Fibroblast of the conjunctiva (primary cell): Measurements from ENCODE around the gene SLC35D1.
"Not testable (repeated sequence)": the region's sequence is repeated elsewhere in the genome, so short reads cannot be mapped to it uniquely, and the experiment has no call there.

ENCODE experiments used
- DNase-seq: peaks from one replicate; pipeline ENCODE4 v3.0.0-alpha.2; 2010; ENCODE audit warnings: low read depth

SLC35D1 gene

DNA sequence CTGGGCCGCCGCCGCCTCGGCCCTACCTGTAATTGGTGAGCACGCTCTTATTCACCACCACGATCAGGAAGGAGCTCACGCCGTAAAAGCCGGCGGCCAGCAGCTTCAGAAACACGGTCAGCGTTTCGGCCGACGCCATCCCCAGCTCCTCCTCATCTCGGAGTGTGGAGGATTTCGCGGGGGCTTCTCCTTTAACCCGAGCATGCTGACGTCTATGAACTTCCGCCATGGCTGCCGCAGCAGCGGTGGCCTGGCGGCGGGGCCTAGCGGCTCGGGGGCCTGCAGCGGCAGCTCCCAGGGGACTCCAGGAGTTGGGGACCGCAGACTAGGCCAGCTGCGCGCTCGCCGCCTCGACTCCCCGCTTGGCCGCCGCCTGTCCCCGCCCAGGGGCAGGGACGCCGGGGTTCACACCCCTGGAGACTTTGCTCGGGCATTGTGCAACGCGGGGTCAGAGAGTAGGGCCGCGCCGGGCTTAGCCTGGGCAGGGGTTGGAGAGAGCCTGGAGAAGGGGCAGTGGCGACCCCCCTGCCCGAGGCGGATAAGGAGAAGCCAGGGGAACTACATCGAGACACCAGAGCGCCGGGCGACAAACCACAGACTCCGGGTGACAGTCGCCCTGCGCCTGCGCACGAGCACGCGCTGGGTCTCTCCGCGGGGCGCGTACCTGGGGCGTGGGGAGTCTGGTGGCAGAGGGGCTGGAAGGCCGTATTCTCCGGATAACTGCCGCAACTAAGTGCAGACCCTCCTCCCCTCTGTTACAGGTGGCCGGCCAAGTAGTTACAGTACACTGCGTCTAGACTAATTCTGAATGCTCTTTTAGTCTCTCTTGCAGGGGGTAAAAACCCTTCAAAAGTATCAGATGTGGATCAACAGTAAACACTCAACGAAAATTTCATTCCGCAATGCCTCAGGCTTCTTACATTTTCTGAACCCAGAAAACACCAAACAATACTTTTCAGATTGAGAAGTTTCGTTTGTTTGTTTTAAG, at the start of gene SLC35D1:
SLC35D1 (minus strand) TSS at position 364 of the 988 bp plus-strand sequence; CDS start at position 229, 135 bp downstream.
- no peak for DNase-seq

GRCh38 chr1:67103548-67103947, 49.6 kb upstream of the SLC35D1 start:
- no peak for DNase-seq

GRCh38 chr1:67100833-67101232, 46.9 kb upstream of the SLC35D1 start:
- no peak for DNase-seq

DNA sequence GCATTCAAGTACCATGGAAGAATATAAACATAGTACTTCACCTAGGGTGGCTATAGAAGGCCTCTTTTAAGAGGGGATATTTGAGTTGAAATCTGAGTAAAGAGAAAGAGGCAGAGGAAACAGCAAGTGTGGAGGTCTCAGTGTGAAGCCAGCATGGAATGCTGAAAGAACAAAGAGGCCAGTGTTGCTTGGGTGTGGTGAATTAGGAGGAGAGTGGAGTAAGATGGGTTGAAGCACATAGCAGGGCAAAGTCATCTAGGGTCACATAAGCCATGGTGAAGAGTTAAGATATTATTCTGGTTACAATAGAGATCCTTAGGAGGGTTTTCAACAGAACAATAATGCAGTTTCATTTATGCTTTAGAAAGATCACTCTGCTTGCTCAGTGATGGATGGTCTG, 43.4 kb upstream of the SLC35D1 start:
- DNase-seq, result no peak

DNA sequence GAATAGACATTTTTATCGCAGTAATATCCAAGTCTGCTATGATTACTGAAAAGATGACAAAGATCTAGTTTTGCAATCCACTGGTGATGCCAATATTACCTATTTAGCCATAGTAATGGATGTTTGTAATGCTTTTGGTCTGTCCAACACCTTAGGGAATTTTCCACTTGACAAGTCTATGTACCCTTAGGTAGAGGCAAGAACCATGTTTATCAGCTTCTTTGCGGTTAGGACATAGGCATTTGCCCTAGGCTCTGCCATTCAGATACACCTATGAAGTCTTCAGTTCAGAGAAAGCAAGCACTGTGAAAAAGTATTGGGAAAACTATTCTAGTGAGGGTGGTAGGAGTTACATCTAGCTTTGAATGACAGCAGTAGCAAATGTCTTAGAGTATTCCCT, 40.2 kb upstream of the SLC35D1 start:
- no peak for DNase-seq

GRCh38 chr1:67089685-67090208, 35.8 kb upstream of the SLC35D1 start:
- DNase-seq, result no peak

- DNase-seq, result no peak
These were observed 34.5 kb upstream of the SLC35D1 start for GRCh38 chr1:67088440-67088839.

DNA sequence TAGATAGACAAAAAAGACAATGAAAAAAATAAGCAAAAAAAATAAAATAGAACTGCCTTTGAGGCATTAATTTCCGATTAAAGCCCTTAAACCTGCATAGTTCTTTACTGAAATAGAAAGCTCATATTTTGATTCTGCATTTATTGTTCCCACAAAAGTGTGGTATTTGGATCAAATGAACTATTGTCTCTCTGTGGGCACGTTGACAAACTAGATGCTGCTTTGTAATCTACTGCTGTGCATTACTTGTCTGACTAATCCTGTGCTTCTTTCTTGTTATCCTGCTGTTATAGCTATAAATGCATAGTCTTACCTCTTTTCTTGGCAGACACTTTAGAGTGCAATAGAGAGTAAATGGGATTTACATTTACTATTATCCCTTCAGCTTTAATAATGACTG, 31.4 kb upstream of the SLC35D1 start:
- no peak for DNase-seq

DNA sequence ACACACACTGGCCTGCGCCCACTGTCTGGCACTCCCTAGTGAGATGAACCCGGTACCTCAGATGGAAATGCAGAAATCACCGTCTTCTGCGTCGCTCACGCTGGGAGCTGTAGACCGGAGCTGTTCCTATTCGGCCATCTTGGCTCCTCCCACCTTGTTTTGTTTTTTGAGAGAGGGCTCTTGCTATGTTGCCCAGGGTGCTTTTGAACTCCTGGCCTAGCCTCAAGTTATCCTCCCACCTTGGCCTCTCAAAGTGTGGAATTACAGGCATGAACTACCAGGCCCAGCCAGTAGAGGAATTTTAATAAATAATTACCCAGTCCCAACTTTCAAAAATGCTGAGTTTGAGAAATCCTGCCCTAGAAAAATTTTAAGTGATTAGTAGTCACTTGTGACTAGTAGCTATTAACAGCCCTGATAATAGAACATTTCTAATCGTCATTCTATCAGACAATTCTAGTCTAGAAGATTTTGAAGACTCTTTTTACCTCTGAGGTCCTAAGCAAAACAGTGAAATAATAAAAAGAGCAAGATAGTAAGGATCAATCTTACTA, 30.9 kb upstream of the SLC35D1 start:
- DNase-seq, result no peak

- no peak for DNase-seq
These were observed 24.3 kb upstream of the SLC35D1 start for GRCh38 chr1:67078291-67078690.

- DNase-seq, result no peak
These were observed 23.6 kb upstream of the SLC35D1 start for GRCh38 chr1:67077593-67077992.

DNA sequence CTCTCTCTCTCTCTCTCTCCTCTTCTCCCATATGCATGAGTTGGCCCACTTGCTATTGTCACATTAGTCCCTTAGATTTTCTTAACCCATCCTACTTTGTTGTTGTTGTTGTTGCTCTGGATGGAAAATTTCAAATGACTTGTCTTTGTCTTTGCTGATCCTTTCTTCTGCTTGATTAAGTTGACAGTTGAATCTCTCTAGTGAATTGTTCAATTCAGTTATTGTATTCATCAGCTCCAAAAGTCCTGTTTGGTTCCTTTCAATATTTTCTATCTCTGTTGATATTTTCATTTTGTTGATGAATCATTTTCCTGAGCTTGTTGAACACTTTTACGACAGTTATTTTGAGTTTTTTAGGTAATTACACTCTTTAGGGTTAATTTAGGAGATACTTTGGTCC, 18.8 kb upstream of the SLC35D1 start:
- no peak for DNase-seq

DNA sequence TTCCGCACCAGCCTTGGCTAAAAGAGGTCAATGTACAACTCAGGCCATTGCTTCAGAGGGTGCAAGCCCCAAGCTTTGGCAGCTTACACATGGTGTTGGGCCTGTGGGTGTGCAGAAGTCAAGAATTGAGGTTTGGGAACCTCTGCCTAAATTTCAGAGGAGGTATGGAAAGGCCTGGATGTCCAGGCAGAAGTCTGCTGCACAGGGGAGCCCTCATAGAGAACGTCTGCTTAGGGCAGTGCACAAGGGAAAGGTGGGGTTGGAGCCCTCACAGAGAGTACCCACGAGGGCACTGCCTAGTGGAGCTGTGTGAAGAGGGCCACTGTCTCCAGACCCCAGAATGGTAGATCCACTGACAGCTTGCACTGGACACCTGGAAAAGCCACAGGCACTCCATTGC, 13.7 kb upstream of the SLC35D1 start:
- DNase-seq, result not testable (repeated sequence)

GRCh38 chr1:67062412-67062811, 8.5 kb upstream of the SLC35D1 start:
- no peak for DNase-seq

DNA sequence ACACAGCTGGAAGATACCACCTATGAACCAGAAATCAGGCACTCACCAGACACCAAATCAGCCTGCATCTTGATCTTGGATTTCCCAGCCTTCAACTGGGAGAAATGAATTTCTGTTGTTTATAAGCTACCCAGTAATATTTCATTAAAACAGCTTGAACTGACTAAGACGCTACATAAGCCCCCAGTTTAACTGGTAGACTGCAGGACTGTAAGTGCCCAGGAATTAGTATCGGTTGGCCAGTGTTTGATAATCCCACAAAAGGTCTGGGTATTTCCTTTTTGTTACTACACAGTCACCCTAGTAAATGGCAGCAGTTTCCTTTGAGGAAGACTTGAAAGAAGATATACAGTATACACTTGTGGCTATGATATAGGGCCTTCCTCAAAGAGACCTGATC, 7.3 kb upstream of the SLC35D1 start:
- no peak for DNase-seq

DNA sequence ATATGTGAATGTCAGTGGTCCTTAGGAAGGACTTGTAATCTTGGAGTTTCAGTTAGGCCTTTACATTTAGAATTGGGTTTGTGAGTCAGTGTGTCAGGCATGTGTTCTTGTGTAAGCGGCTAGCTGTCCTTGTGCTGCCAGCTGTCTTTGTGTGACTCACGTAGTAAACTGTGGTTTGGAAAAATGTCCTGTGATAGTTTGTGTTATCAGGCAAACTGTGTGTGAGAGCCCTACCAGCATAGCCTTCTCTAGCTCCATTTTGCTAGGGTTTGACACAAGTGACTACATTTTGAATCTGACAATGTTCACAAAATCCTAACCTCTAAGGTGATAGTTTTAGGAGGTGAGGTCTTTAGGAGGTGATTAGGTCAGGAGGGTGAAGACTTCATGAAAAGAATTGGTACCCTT, 6.9 kb upstream of the SLC35D1 start:
- peak; percentile 88 for DNase-seq

DNA sequence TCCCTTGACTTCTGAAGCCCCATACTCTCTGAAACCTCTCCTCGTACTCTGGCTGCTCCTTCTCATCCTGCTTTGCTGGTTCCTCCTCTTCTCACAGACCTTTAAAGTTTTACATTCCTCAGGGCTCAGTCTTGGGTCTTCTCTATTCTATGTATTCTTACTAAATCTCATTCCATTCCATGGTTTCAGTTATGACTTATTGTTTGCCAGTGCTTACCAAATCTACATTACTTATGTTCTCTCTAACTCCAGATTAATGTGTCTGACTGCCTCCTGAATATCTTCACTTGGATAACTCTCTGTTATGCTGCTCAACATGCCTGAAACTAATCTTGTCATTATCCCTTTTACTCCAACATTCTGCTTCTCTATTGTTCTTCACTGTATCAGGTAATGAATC, 5.4 kb upstream of the SLC35D1 start:
- DNase-seq, result no peak

DNA sequence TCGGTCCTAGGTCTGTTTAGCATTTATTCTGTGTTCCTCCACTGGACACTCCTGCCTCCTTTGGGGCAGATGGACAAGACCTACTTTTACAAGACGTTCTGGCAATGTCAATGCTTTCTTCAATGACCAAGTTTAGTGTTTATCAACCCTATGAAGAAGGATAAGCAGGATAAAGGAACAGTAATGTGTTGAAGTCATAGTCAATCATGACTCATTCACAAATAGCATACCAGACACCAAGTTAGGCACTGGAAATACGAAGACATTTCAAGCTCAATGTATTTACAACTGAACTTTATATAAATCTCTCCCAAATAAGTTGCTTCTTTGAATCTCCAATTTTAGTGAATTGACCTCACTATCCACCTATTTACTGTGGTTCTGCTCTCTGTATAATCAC, 4.8 kb upstream of the SLC35D1 start:
- no peak for DNase-seq

DNA sequence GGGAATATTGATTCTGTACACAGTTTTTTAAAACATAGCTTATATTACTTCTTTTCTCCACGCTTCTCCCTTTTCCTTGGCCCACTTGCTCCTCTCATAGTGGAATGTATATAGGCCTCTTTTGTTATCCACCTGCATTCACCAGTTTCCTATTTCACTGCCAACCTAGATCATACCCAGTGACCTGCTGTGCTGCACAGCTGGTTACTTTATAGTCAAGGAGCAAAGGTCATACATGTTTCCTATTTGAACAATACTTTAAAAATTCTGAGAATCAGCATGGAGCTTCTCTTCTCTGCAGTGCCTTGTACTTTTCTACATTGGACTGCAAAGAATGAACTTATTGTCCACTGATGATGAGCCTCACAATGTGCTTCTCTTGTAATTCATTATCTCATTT, 4.3 kb upstream of the SLC35D1 start:
- DNase-seq, result no peak

DNA sequence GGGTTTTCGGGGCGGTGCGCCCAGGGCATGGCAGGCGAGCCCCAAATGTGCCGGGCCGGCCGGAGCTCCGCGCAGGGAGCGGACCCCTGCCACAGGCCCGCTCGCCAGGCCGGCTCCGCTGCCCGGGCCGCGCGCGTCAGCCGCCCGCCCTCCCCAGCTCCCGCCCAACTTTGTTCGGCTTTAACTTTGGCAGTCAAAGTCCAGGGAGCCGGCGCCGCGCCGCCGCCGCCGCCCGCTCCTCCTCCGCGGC, 488 bp downstream of the SLC35D1 start:
- DNase-seq, result no peak

GRCh38 chr1:67052741-67053534, 1.0 kb downstream of the SLC35D1 start:
- no peak for DNase-seq

- DNase-seq, result no peak
These were observed 2.8 kb downstream of the SLC35D1 start for GRCh38 chr1:67051196-67051595.
